A549 treated with GW870086 at 1 μM for 4 hours (cell line): Measurements from ENCODE around the gene OR2T2. TPM values are rescaled to one million over a fixed set of nuclear protein-coding genes. Genes with fewer than 3 reads are reported as not detected.

Source experiments
- total RNA-seq: library from RNA; stranded (reverse); fragments of 200-300 nt; extraction: Qiagen RNA extraction; gene quantifications from 5 replicates; pipeline ENCODE4 v1.2.3, GENCODE V29; 2022; ENCODE audit warnings: low read depth

The OR2T2 gene, protein sequence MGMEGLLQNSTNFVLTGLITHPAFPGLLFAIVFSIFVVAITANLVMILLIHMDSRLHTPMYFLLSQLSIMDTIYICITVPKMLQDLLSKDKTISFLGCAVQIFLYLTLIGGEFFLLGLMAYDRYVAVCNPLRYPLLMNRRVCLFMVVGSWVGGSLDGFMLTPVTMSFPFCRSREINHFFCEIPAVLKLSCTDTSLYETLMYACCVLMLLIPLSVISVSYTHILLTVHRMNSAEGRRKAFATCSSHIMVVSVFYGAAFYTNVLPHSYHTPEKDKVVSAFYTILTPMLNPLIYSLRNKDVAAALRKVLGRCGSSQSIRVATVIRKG
- not detected in 5 replicates for total RNA-seq

DNA sequence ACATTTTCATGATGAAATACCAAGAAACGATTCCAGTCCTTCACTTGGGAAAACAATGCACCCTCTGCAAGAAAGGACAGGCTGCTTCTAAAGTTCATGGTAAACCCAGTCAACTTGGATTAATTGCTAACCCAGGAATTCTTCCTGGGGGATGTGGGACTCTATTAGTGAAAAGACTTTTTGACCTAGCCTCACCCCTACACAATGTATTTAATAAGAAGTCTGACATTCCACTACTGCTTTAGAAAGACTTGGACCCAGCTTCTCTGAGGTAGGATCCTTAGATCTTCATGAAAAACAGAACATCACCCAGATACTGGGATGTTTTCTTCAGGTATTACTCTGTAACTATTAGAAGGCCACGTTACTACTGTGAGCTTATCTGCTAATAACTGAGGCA, at the start of gene OR2T2:
Gene OR2T2 (plus strand): TSS at position 239 of the 400 bp plus-strand sequence. CDS start 7,161 bp downstream, outside the sequence.

DNA sequence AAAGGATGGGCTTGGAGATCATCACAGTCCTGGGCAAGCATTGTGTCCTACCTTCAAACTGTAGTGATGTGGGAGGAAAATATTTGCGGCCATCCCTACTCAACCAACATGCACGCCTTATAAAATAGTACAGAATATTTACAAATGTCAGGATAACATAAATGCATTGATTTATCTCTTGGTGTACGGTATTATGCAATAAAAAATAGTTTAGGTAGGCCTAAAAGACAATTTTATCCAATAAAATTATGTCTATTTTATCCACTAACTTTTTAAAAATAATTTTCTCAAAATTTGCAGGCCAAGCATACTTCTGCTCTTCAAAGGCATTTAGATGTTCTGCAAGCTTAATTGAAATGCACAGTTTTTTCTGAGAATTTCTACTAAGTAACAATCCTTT, 42.7 kb upstream of the OR2T2 start, which contains the start of gene OR2T1:
Gene OR2T1 (plus strand): TSS at position 301 of the 400 bp plus-strand sequence. CDS start 3,100 bp downstream, outside the sequence.

DNA sequence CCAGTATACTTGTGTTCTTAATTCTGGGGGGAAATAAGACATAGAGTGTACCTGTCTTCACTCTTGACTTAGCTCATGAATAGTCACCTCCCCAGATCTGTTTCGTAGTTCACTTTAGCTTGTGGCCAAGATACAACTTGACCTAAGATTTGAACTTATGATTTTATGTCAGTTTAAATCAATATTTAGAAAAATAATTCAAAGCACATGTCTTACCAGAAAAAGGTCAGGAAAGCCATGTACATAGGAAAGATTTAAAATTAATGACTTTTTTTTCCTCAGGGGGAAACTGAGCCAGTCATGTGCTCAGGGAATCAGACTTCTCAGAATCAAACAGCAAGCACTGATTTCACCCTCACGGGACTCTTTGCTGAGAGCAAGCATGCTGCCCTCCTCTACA, 27.6 kb downstream of the OR2T2 start, which contains the start of gene OR2T3:
Gene OR2T3 (plus strand): TSS at position 301 of the 400 bp plus-strand sequence. CDS start 0 bp downstream, at position 301.

DNA sequence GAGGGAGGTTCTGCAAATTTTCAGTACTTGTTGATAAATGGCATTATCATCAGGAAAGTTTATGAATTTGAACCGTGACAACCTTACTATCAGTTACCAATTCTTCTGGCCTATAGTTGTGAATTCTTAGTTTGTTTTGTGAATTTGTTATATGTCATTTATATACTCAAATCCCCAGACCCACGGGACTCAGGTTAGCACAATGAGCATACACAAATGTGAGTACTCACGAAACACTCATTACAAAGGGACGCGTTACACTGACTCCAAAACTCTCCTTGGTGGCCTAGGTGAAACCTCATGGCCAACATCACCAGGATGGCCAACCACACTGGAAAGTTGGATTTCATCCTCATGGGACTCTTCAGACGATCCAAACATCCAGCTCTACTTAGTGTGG, 42.9 kb downstream of the OR2T2 start, which contains the start of gene OR2T5:
Gene OR2T5 (plus strand): TSS at position 301 of the 400 bp plus-strand sequence. CDS start 0 bp downstream, at position 301.

Other genes with a start within 250 kb of the OR2T2 start
- not detected in 5 replicates for gene OR2M3, start 248.4 kb upstream of the OR2T2 start, total RNA-seq
- not detected in 5 replicates for gene OR2M4, start 214.2 kb upstream of the OR2T2 start, total RNA-seq
- gene OR2T33, start 167.7 kb upstream of the OR2T2 start, total RNA-seq = not detected in 5 replicates
- not detected in 5 replicates for gene OR2T12, start 142.2 kb upstream of the OR2T2 start, total RNA-seq
- gene OR2M7, start 121.1 kb upstream of the OR2T2 start, total RNA-seq = not detected in 5 replicates
- not detected in 5 replicates for gene OR14C36, start 96.9 kb upstream of the OR2T2 start, total RNA-seq
- gene OR2T4, start 84.0 kb upstream of the OR2T2 start, total RNA-seq = not detected in 5 replicates
- not detected in 5 replicates for gene OR2T6, start 69.9 kb upstream of the OR2T2 start, total RNA-seq
- not detected in 5 replicates for gene OR2T1, start 42.6 kb upstream of the OR2T2 start, total RNA-seq
- not detected in 5 replicates for gene OR2T3, start 27.7 kb downstream of the OR2T2 start, total RNA-seq
- not detected in 5 replicates for gene OR2T5, start 43.0 kb downstream of the OR2T2 start, total RNA-seq
- not detected in 5 replicates for gene OR2G6, start 62.4 kb downstream of the OR2T2 start, total RNA-seq
- not detected in 5 replicates for gene OR2T29, start 117.1 kb downstream of the OR2T2 start, total RNA-seq
- not detected in 5 replicates for gene OR2T34, start 129.1 kb downstream of the OR2T2 start, total RNA-seq
- not detected in 5 replicates for gene OR2T10, start 152.1 kb downstream of the OR2T2 start, total RNA-seq
- gene OR2T11, start 189.5 kb downstream of the OR2T2 start, total RNA-seq = not detected in 5 replicates
- gene OR2T35, start 199.6 kb downstream of the OR2T2 start, total RNA-seq = not detected in 5 replicates
- gene OR2T27, start 209.9 kb downstream of the OR2T2 start, total RNA-seq = not detected in 5 replicates